Lower lobe of right lung (tissue), 2 donors: ENCODE measurements around the gene ADIPOR2. TPM values are rescaled to one million over a fixed set of nuclear protein-coding genes. Genes with fewer than 3 reads are reported as not detected.

Experiments used
- ATAC-seq, 2 donors: fragments of 200-7000 bp; cut with Tn5 transposase; one replicate each; pipeline ENCODE4 v1.9.1; 2020 to 2022; ENCODE audit warnings: mild to moderate bottlenecking in 2 of 2, moderate library complexity in 2 of 2
- DNase-seq: peaks from one replicate; pipeline ENCODE4 v3.0.0-alpha.2; 2020
- H3K27ac ChIP-seq: fragments of 200-600 bp; one replicate; pipeline ENCODE4 v1.8.0; 2022
- H3K27me3 ChIP-seq: fragments of 200-600 bp; one replicate; pipeline ENCODE4 v1.8.0; 2022; ENCODE audit warnings: low read depth
- H3K36me3 ChIP-seq: fragments of 200-600 bp; one replicate; pipeline ENCODE4 v1.8.0; 2022; ENCODE audit warnings: mild to moderate bottlenecking
- H3K4me1 ChIP-seq: fragments of 200-600 bp; one replicate; pipeline ENCODE4 v1.8.0; 2022
- H3K4me3 ChIP-seq: fragments of 200-600 bp; one replicate; pipeline ENCODE4 v1.8.0; 2022; ENCODE audit warnings: mild to moderate bottlenecking
- H3K9me3 ChIP-seq: fragments of 200-600 bp; one replicate; pipeline ENCODE4 v1.8.0; 2022
- CTCF ChIP-seq: fragments of 200-600 bp; IDR thresholded peaks from one replicate; pipeline ENCODE4 v1.8.0; 2022; ENCODE audit warnings: antibody characterized with exemption, mild to moderate bottlenecking
- intact Hi-C: fragments of 100-400 bp; cut with DNase I; formaldehyde crosslinking; loops from one replicate; pipeline ENCODE4 v1.11.0; 2022
- total RNA-seq: library from RNA; stranded (reverse); fragmentation: NEBNext Ultra II Directional; extraction: Animal tissue kit (Norgen Biotek cat#: 25700); gene quantifications from one replicate; pipeline ENCODE4 v1.2.1, GENCODE V29; 2021
- donor health status: DM: no; HTN: yes; CAD: no; lungs with severe emphysema.

Gene ADIPOR2
- total RNA-seq, 1 donor from 2014 or later, result 83.8 TPM

GRCh38 chr12:1793426-1794210 lies 102.7 kb downstream of the ADIPOR2 start:
- peak overlapping the region; percentile 18 for H3K27ac ChIP-seq
- no peaks in the 10 kb centered on the region for H3K27me3 ChIP-seq
- intact Hi-C loops, result loop anchor here (10.0 kb wide), 1 partner anchor 141 kb away; no protein-coding TSS in a partner anchor
- no peak for TF ChIP-seq CTCF
- H3K4me3 ChIP-seq, result no peak overlapping the region
- H3K9me3 ChIP-seq, result no peaks in the 10 kb centered on the region
- peaks cover 28% of the 10 kb centered on the region for H3K4me1 ChIP-seq
- ATAC-seq, result no peak
- H3K36me3 ChIP-seq, result no peaks in the 10 kb centered on the region
- peak; percentile 42 for DNase-seq

- Histone ChIP-seq H3K36me3 (no peaks in the 10 kb centered on the region), H3K27me3 (no peaks in the 10 kb centered on the region), H3K27ac (no peak overlapping the region), H3K4me3 (no peak overlapping the region), H3K9me3 (no peaks in the 10 kb centered on the region), H3K4me1 (peaks cover 28% of the 10 kb centered on the region)
- no peak for TF ChIP-seq CTCF
- DNase-seq, result no peak
- ATAC-seq, result no peak
- intact Hi-C loops, result loop anchor here (10.0 kb wide), 1 partner anchor 140 kb away; no protein-coding TSS in a partner anchor
These were observed 103.7 kb downstream of the ADIPOR2 start for GRCh38 chr12:1794440-1795090.

GRCh38 chr12:1795221-1795784 lies 104.4 kb downstream of the ADIPOR2 start:
- Histone ChIP-seq H3K36me3 (no peaks in the 10 kb centered on the region), H3K4me1 (peaks cover 28% of the 10 kb centered on the region), H3K27ac (peak overlapping the region; percentile 69), H3K27me3 (no peaks in the 10 kb centered on the region), H3K9me3 (no peaks in the 10 kb centered on the region), H3K4me3 (peak overlapping the region; percentile 68)
- no peak for DNase-seq
- ATAC-seq, result no peak
- no peak for TF ChIP-seq CTCF
- intact Hi-C loops, result loop anchor here (10.0 kb wide), 1 partner anchor 139 kb away; no protein-coding TSS in a partner anchor

- peak overlapping the region; percentile 68 for H3K4me3 ChIP-seq
- H3K27ac ChIP-seq, result peak overlapping the region; percentile 87
- H3K36me3 ChIP-seq, result no peaks in the 10 kb centered on the region
These were observed 105.1 kb downstream of the ADIPOR2 start for GRCh38 chr12:1795785-1796514.

More at GRCh38 chr12:1795785-1796514, 105.1 kb downstream of the ADIPOR2 start:
- intact Hi-C loops, result loop anchor here (10.0 kb wide), 1 partner anchor 139 kb away; no protein-coding TSS in a partner anchor
- H3K4me1 ChIP-seq, result peaks cover 26% of the 10 kb centered on the region
- DNase-seq (peak; percentile 97), ATAC-seq (peak; percentile 97 to 98)
- H3K27me3 ChIP-seq, result no peaks in the 10 kb centered on the region
- no peaks in the 10 kb centered on the region for H3K9me3 ChIP-seq
- TF ChIP-seq CTCF, result peak; percentile 99
